Neuronal stem cell (in vitro differentiated cells): ENCODE data around the gene SUGCT.
A peak's percentile ranks its signal among the peaks of the same experiment; 100 is the strongest.
"Not testable (repeated sequence)": the region's sequence is repeated elsewhere in the genome, so short reads cannot be mapped to it uniquely, and the experiment has no call there.

Experiments
- DNase-seq: peaks from one replicate; pipeline ENCODE4 v3.0.0-alpha.2; 2013; ENCODE audit warnings: low spot score
- H2AFZ ChIP-seq: one replicate; pipeline ENCODE4 v1.6.1; 2013; ENCODE audit warnings: mild to moderate bottlenecking, low read length, inconsistent platforms
- H2AK5ac ChIP-seq: 2 replicates; pipeline ENCODE4 v1.6.1; 2013; ENCODE audit warnings: low read depth, mild to moderate bottlenecking, inconsistent platforms, low read length, moderate library complexity, mixed read lengths
- H2BK120ac ChIP-seq: 2 replicates; pipeline ENCODE4 v1.6.1; 2013; ENCODE audit warnings: low read depth, mild to moderate bottlenecking, inconsistent platforms, low read length, moderate library complexity, mixed read lengths
- H2BK12ac ChIP-seq: one replicate; pipeline ENCODE4 v1.6.1; 2013; ENCODE audit warnings: low read length, inconsistent platforms
- H2BK15ac ChIP-seq: 2 replicates; pipeline ENCODE4 v1.6.1; 2013; ENCODE audit warnings: mild to moderate bottlenecking, low read length, inconsistent platforms, mixed read lengths
- H2BK5ac ChIP-seq: one replicate; pipeline ENCODE4 v1.6.1; 2013; ENCODE audit warnings: inconsistent platforms, mild to moderate bottlenecking, low read length, moderate library complexity
- H3K14ac ChIP-seq: one replicate; pipeline ENCODE4 v1.6.1; 2013; ENCODE audit warnings: low read length, inconsistent platforms
- H3K18ac ChIP-seq: 2 replicates; pipeline ENCODE4 v1.6.1; 2013; ENCODE audit warnings: low read length, inconsistent platforms
- H3K23ac ChIP-seq: 2 replicates; pipeline ENCODE4 v1.6.1; 2013; ENCODE audit warnings: low read depth, mild to moderate bottlenecking, mixed read lengths, low read length, inconsistent platforms; ENCODE audit not compliant: poor library complexity
- H3K27ac ChIP-seq: replicated peaks from 3 replicates; pipeline ENCODE4 v1.5.1; 2013; ENCODE audit warnings: low read length, inconsistent platforms
- H3K27me3 ChIP-seq, 3 experiments: 2 replicates each; pipeline ENCODE4 v1.6.1; 2013; ENCODE audit warnings: low read length in 3 of 3, mild to moderate bottlenecking in 2 of 3, inconsistent platforms in 1 of 3, low read depth in 1 of 3, mixed read lengths in 1 of 3, moderate library complexity in 1 of 3; ENCODE audit not compliant: control insufficient read depth in 3 of 3, insufficient read depth in 3 of 3
- H3K36me3 ChIP-seq, 2 donors: replicated peaks in 1 of 2; 2 replicates each; pipeline ENCODE4 v1.6.1; 2013; ENCODE audit warnings: low read length in 2 of 2; ENCODE audit not compliant: control insufficient read depth in 2 of 2, insufficient read depth in 2 of 2
- H3K4ac ChIP-seq: 2 replicates; pipeline ENCODE4 v1.6.1; 2013; ENCODE audit warnings: inconsistent platforms, mild to moderate bottlenecking, low read length, moderate library complexity
- H3K4me1 ChIP-seq, 2 donors: 1 replicate in 1 of 2; 2 replicates in 1 of 2; pipeline ENCODE4 v1.6.1; 2013; ENCODE audit warnings: low read length in 2 of 2, low read depth in 1 of 2; ENCODE audit not compliant: control insufficient read depth in 2 of 2, insufficient read depth in 1 of 2
- H3K4me2 ChIP-seq: one replicate; pipeline ENCODE4 v1.6.1; 2013; ENCODE audit warnings: mild to moderate bottlenecking, low read length, inconsistent platforms; ENCODE audit not compliant: insufficient read depth, poor library complexity, severe bottlenecking
- H3K4me3 ChIP-seq, 2 donors: 2 replicates each; pipeline ENCODE4 v1.5.1; 2013; ENCODE audit warnings: low read length in 2 of 2, mild to moderate bottlenecking in 2 of 2, inconsistent platforms in 1 of 2, moderate library complexity in 1 of 2
- H3K79me1 ChIP-seq: one replicate; pipeline ENCODE4 v1.6.1; 2013; ENCODE audit warnings: low read depth, mild to moderate bottlenecking, inconsistent platforms, low read length, moderate library complexity
- H3K9ac ChIP-seq: one replicate; pipeline ENCODE4 v1.6.1; 2013; ENCODE audit warnings: mild to moderate bottlenecking, low read depth, low read length, inconsistent platforms; ENCODE audit not compliant: poor library complexity
- H3K9me3 ChIP-seq, 2 donors: replicated peaks in 1 of 2; 2 replicates each; pipeline versions ENCODE3 to v1.6.1; 2013; ENCODE audit warnings: low read length in 2 of 2, mild to moderate bottlenecking in 2 of 2, inconsistent platforms in 1 of 2, low read depth in 1 of 2, mixed read lengths in 1 of 2, moderate library complexity in 1 of 2; ENCODE audit not compliant: control insufficient read depth in 2 of 2, insufficient read depth in 1 of 2
- H4K8ac ChIP-seq: one replicate; pipeline ENCODE4 v1.6.1; 2013; ENCODE audit warnings: low read depth, mild to moderate bottlenecking, inconsistent platforms, low read length, moderate library complexity
- H4K91ac ChIP-seq: one replicate; pipeline ENCODE4 v1.6.1; 2013; ENCODE audit warnings: low read length, low read depth, mild to moderate bottlenecking, inconsistent platforms; ENCODE audit not compliant: poor library complexity
- WGBS, 2 donors: extraction: QIAGEN DNeasy Blood & Tissue Kit; methylation state at CpG; one replicate each; pipeline ENCODE4 v1.1.7; 2013; ENCODE audit warnings: missing lambda C conversion rate in 2 of 2, mixed read lengths in 1 of 2; ENCODE audit not compliant: insufficient read length in 2 of 2, insufficient replicate concordance in 1 of 2; ENCODE audit errors: extremely low coverage in 2 of 2; 5-methylcytosine and 5-hydroxymethylcytosine counted together

SUGCT gene

DNA sequence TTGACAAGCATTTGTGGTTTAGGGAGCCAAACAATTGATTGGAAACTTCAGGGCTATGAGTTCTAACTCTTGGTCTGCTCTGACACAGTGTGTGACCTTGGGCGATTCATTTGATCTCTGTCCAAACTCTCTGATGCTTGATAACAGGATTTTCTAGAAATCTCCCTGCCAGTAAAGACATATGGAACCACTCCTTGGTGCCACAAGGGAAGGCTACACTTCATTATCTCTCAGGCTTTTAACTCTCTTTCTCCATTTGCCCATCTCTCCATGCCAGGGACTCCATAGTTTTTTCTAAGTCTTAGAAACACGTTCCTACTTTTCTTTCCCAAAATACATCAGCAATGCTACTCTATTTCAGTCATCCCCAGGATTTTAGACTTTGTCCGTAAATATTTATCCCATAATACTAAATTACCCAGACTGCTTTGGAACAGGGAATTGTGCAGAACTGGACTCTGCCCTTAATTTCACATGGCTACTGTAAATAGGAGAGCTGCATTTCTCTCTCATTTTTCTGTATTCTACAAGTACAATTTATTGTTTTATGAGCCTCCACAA lies 488.2 kb downstream of the SUGCT start:
- Histone ChIP-seq H2BK12ac (no peak overlapping the region), H3K4me1 (no peaks in the 10 kb centered on the region), H3K9me3 (peaks cover 0 to 4% of the 10 kb centered on the region in 2 donors), H3K36me3 (no peaks in the 10 kb centered on the region), H2BK120ac (no peak overlapping the region), H3K14ac (no peak overlapping the region), H3K4me2 (no peak overlapping the region), H3K4ac (no peak overlapping the region), H3K23ac (no peak overlapping the region), H3K9ac (no peak overlapping the region), H4K8ac (no peak overlapping the region), H2AFZ (no peak overlapping the region), H3K18ac (no peak overlapping the region), H2BK15ac (no peak overlapping the region), H2BK5ac (no peak overlapping the region), H4K91ac (no peak overlapping the region), H3K4me3 (no peak overlapping the region), H3K79me1 (no peaks in the 10 kb centered on the region), H3K27ac (no peak overlapping the region), H3K27me3 (no peaks in the 10 kb centered on the region), H2AK5ac (no peak overlapping the region)
- no peak for DNase-seq
- no CpG with 5 or more reads among the region's 3 CpGs for WGBS, 2 donors

DNA sequence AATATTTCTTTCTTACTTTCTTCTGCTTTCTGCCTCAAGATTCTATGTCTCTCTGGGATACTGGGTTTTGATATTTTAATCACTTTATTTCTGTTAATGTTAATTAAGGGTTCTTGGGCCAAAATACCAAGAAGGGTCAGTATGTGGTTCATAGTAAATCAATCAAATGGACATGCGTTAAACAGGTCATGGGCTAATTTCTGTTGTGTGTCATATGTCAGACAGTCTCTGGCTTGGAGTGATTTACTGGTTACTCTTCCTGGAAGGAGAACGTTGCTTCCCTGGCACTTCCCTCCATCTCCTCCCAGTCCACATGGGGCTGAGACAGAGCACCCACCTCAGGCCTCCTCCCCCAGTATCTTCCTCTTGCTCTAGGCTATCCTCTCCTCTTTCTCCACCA lies 489.1 kb downstream of the SUGCT start:
- Histone ChIP-seq H2BK120ac (no peak overlapping the region), H2BK12ac (no peak overlapping the region), H2BK15ac (no peak overlapping the region), H3K4ac (no peak overlapping the region), H3K23ac (no peak overlapping the region), H2AK5ac (no peak overlapping the region), H3K4me2 (no peak overlapping the region), H3K79me1 (no peaks in the 10 kb centered on the region), H2BK5ac (no peak overlapping the region), H3K9ac (no peak overlapping the region), H4K8ac (no peak overlapping the region), H3K27me3 (no peaks in the 10 kb centered on the region), H3K27ac (no peak overlapping the region), H2AFZ (no peak overlapping the region), H3K4me3 (no peak overlapping the region), H4K91ac (no peak overlapping the region), H3K9me3 (peaks cover 0 to 4% of the 10 kb centered on the region in 2 donors), H3K14ac (no peak overlapping the region), H3K18ac (no peak overlapping the region), H3K4me1 (no peaks in the 10 kb centered on the region), H3K36me3 (no peaks in the 10 kb centered on the region)
- WGBS, 2 donors: no CpG with 5 or more reads among the region's 2 CpGs
- no peak for DNase-seq

DNA sequence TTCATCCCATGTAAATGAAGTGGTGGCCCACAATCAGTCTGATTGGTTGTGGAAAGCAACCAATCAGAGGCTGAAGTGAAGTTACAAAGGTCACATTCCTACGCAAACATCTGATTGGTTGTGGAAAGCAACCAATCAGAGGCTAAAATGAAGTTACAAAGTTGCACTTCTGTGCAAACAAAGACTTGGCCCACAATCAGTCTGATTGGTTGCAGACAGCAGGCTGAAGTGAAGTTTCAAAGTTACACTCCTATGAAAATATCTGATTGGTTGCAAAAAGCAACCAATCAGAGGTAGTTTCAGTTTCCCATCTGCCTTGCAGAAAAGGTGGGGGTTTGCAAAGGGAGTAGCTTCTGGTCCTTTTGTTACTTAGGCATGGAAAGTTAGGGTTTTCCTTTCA lies 492.6 kb downstream of the SUGCT start:
- not testable (repeated sequence) for H3K9ac ChIP-seq, H3K4me2 ChIP-seq, H3K18ac ChIP-seq, H3K9me3 ChIP-seq, H2BK15ac ChIP-seq, H2BK5ac ChIP-seq, H3K27ac ChIP-seq, H3K4ac ChIP-seq, H2BK12ac ChIP-seq, H2AK5ac ChIP-seq, H3K36me3 ChIP-seq, H3K4me1 ChIP-seq, H3K4me3 ChIP-seq, H3K27me3 ChIP-seq, H4K8ac ChIP-seq, H3K14ac ChIP-seq, H3K23ac ChIP-seq, H2BK120ac ChIP-seq, DNase-seq, H3K79me1 ChIP-seq, H4K91ac ChIP-seq
- peak overlapping the region; percentile 42 for H2AFZ ChIP-seq
- no CpG with 5 or more reads among the region's 1 CpG for WGBS, 2 donors

DNA sequence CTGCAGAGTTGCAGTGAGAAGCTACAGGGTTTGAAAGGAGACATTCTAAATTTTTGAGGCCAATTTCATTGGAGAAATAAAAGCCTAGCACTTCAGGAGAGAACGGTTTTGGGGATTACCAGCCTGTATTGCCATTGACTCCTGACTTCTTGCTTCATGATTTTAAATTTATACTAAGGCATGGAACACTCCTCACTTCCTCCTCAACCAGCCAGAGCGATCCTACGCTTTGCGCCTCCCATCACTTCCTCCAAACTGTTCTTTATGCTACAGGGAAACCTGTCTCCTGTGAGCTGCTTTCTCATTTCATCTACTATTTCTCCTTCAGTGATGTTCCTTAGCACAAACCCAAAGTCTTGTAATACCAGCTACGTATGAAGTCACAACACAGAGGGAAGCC lies 495.1 kb downstream of the SUGCT start:
- H2AFZ ChIP-seq: no peak overlapping the region
- no peak overlapping the region for H3K14ac ChIP-seq
- H3K9me3 ChIP-seq: peaks cover 0 to 4% of the 10 kb centered on the region in 2 donors
- H2BK5ac ChIP-seq: no peak overlapping the region
- no peak overlapping the region for H3K4me3 ChIP-seq
- no peak overlapping the region for H2BK12ac ChIP-seq
- no CpG with 5 or more reads among the region's 5 CpGs for WGBS, 2 donors
- no peak overlapping the region for H3K4me2 ChIP-seq
- H3K27me3 ChIP-seq: no peaks in the 10 kb centered on the region
- no peak overlapping the region for H3K27ac ChIP-seq
- H4K8ac ChIP-seq: no peak overlapping the region
- no peak overlapping the region for H3K4ac ChIP-seq
- no peak for DNase-seq
- H3K23ac ChIP-seq: no peak overlapping the region
- no peak overlapping the region for H2AK5ac ChIP-seq
- no peak overlapping the region for H3K9ac ChIP-seq
- no peaks in the 10 kb centered on the region for H3K4me1 ChIP-seq
- H2BK15ac ChIP-seq: no peak overlapping the region
- H2BK120ac ChIP-seq: no peak overlapping the region
- no peaks in the 10 kb centered on the region for H3K79me1 ChIP-seq
- no peaks in the 10 kb centered on the region for H3K36me3 ChIP-seq
- H3K18ac ChIP-seq: no peak overlapping the region
- no peak overlapping the region for H4K91ac ChIP-seq
